HCT116 (cell line): ENCODE measurements around the gene NPIPB9. TPM values are rescaled to one million over a fixed set of nuclear protein-coding genes. Genes with fewer than 3 reads are reported as not detected.
A peak's percentile ranks its signal among the peaks of the same experiment; 100 is the strongest.
"Not testable (repeated sequence)": the region's sequence is repeated elsewhere in the genome, so short reads cannot be mapped to it uniquely, and the experiment has no call there.

Experiments used
- ATAC-seq: fragments of 200-7000 bp; cut with Tn5 transposase; 2 replicates; pipeline ENCODE4 v1.9.1; 2020; ENCODE audit warnings: mild to moderate bottlenecking, moderate library complexity
- Bru-seq: library from RNA; stranded (reverse); fragments of 400-500 nt; gene quantifications from one replicate; lab custom pipeline; 2021; lab: Mats Ljungman, UMichigan
- BruChase-seq, 2 experiments: library from RNA; stranded (reverse); fragments of 400-500 nt; gene quantifications; one replicate each; lab custom pipeline; 2021; lab: Mats Ljungman, UMichigan
- BruUV-seq: library from RNA; stranded (reverse); fragments of 400-500 nt; replicated peaks from 2 replicates; lab custom pipeline; 2021; lab: Mats Ljungman, UMichigan
- CTCF ChIA-PET: fragments of 300-600 bp; sonication (Branson Sonifier 250); formaldehyde crosslinking; loops from one replicate; lab custom pipeline; 2021; ENCODE audit warnings: antibody characterized with exemption; lab: Charles Lee
- POLR2A ChIA-PET: fragments of 300-600, 350-600 bp; sonication (Branson Sonifier 250); formaldehyde crosslinking; loops from one replicate; lab custom pipeline; 2021; ENCODE audit warnings: antibody characterized with exemption; lab: Charles Lee
- RAD21 ChIA-PET, 2 experiments: fragments of 300-600 bp; sonication (Branson Sonifier 250); formaldehyde crosslinking; loops; one replicate each; lab custom pipeline; 2023; ENCODE audit warnings: low total read pairs in 2 of 2; ENCODE audit not compliant: uncharacterized antibody in 2 of 2, unreplicated experiment in 2 of 2, low non-redundant PET in 1 of 2; lab: Charles Lee
- DNase-seq: peaks from one replicate; pipeline ENCODE4 v3.0.0-alpha.2; 2010; ENCODE audit warnings: low read depth, low spot score
- H2AFZ ChIP-seq: fragments of 200-600 bp; shearing (Covaris generic), sonication (generic); 2 replicates; pipeline ENCODE4 v1.6.1; 2017; ENCODE audit warnings: low read depth, mixed run types, mixed read lengths, antibody characterized with exemption, low read length; ENCODE audit not compliant: poor library complexity, severe bottlenecking
- H3K27ac ChIP-seq: 2 replicates; pipeline ENCODE4 v1.5.1; 2012; ENCODE audit warnings: low read depth, low read length
- H3K27me3 ChIP-seq: fragments of 200-600 bp; sonication (generic); 2 replicates; pipeline ENCODE4 v1.6.1; 2016; ENCODE audit warnings: mixed run types, low read length, mixed read lengths; ENCODE audit not compliant: insufficient read depth
- H3K36me3 ChIP-seq, 2 experiments: fragments of 200-500 bp in 1 of 2; fragments of 200-600 bp in 1 of 2; sonication (Bioruptor generic) in 1 of 2; sonication (generic) in 1 of 2; 2 replicates each; pipeline versions ENCODE4 v1.5.1 to v1.6.1; 2014 to 2016; ENCODE audit warnings: low read length in 2 of 2, inconsistent platforms in 1 of 2, mixed read lengths in 1 of 2, mixed run types in 1 of 2; ENCODE audit not compliant: insufficient read depth in 2 of 2, control insufficient read depth in 1 of 2
- H3K4me1 ChIP-seq, 2 experiments: fragments of 200-600 bp in 1 of 2; sonication (generic) in 1 of 2; 2 replicates each; pipeline versions ENCODE4 v1.5.1 to v1.6.1; 2012 to 2017; ENCODE audit warnings: low read length in 2 of 2, inconsistent platforms in 1 of 2, mild to moderate bottlenecking in 1 of 2, mixed read lengths in 1 of 2, mixed run types in 1 of 2, moderate library complexity in 1 of 2; ENCODE audit not compliant: insufficient read depth in 2 of 2, control insufficient read depth in 1 of 2
- H3K4me2 ChIP-seq: fragments of 200-600 bp; sonication (generic); 2 replicates; pipeline ENCODE4 v1.6.1; 2017; ENCODE audit warnings: mixed run types, low read length, mixed read lengths
- H3K4me3 ChIP-seq, 2 experiments: fragments of 200-600 bp in 1 of 2; sonication (generic) in 1 of 2; replicated peaks in 1 of 2; 2 replicates each; pipeline ENCODE4 v1.5.1; 2011 to 2016; ENCODE audit warnings: low read length in 2 of 2, control low read depth in 1 of 2, low read depth in 1 of 2, mild to moderate bottlenecking in 1 of 2, mixed read lengths in 1 of 2, mixed run types in 1 of 2
- H3K79me2 ChIP-seq: fragments of 200-600 bp; sonication (generic); 2 replicates; pipeline ENCODE4 v1.6.1; 2017; ENCODE audit warnings: mild to moderate bottlenecking, mixed run types, low read length, moderate library complexity, mixed read lengths; ENCODE audit not compliant: insufficient read depth
- H3K9ac ChIP-seq: fragments of 200-600 bp; sonication (generic); 2 replicates; pipeline ENCODE4 v1.6.1; 2016; ENCODE audit warnings: low read length, mixed read lengths
- H3K9me2 ChIP-seq: fragments of 200-600 bp; sonication (generic), shearing (Covaris generic); 2 replicates; pipeline ENCODE4 v1.6.1; 2017; ENCODE audit warnings: mixed run types, mild to moderate bottlenecking, moderate library complexity; ENCODE audit not compliant: insufficient read depth
- H3K9me3 ChIP-seq, 2 experiments: fragments of 200-500 bp in 1 of 2; fragments of 200-600 bp in 1 of 2; sonication (Bioruptor generic) in 1 of 2; sonication (generic) in 1 of 2; 2 replicates each; pipeline ENCODE4 v1.6.1; 2014 to 2017; ENCODE audit warnings: low read length in 2 of 2, mixed read lengths in 2 of 2, inconsistent platforms in 1 of 2, low read depth in 1 of 2, mild to moderate bottlenecking in 1 of 2, mixed run types in 1 of 2, moderate library complexity in 1 of 2; ENCODE audit not compliant: control insufficient read depth in 1 of 2, insufficient read depth in 1 of 2
- H4K20me1 ChIP-seq: fragments of 200-600 bp; sonication (generic), shearing (Covaris generic); 2 replicates; pipeline ENCODE4 v1.6.1; 2017; ENCODE audit warnings: mixed run types, mild to moderate bottlenecking, moderate library complexity; ENCODE audit not compliant: insufficient read depth
- intact Hi-C: fragments of 100-400 bp; cut with micrococcal nuclease; formaldehyde crosslinking; loops from 2 replicates; pipeline ENCODE4 v1.10.0; 2022
- long read RNA-seq: library from polyadenylated mRNA; unstranded; transcript quantifications from one replicate; pipeline ENCODE4 v2.0.0, GENCODE V29; 2021; ENCODE audit not compliant: unreplicated experiment
- polyA plus RNA-seq: library from polyadenylated mRNA; unstranded; fragments of >200 nt; gene quantifications from 2 replicates; pipeline ENCODE4 v1.2.1, GENCODE V29; 2012; ENCODE audit warnings: missing spikeins
- total RNA-seq: library from RNA; stranded (reverse); gene quantifications from one replicate; pipeline ENCODE4 v1.2.1, GENCODE V29; 2021; ENCODE audit not compliant: unreplicated experiment

Gene NPIPB9
- total RNA-seq (1.1 TPM), Bru-seq, nascent RNA (percentile 46 among the genes with signal in this experiment), BruChase-seq, experiment 1, labeled RNA remaining after a 6-hour chase (percentile 62 among the genes with signal in this experiment), BruChase-seq, experiment 2, labeled RNA remaining after a 2-hour chase (percentile 61 among the genes with signal in this experiment)
- 0.57 and 0.82 TPM in 2 replicates for polyA plus RNA-seq
- long read RNA-seq, partial matches to known transcripts, result 0 of 1 reads
- long read RNA-seq, other reads (novel, unspliced or antisense), result 1 of 1 reads

GRCh38 chr16:28751487-28751886 is at the start of gene NPIPB9:
TSS of gene NPIPB9 (plus strand) at chr16:28751787.
- BruUV-seq, POLR2A ChIA-PET, H3K27ac ChIP-seq: not testable (repeated sequence)

GRCh38 chr16:28704246-28704645 is 47.3 kb upstream of the NPIPB9 start:
- BruUV-seq, POLR2A ChIA-PET: not testable (repeated sequence)

More at GRCh38 chr16:28751487-28751886, at the start of gene NPIPB9:
- H3K9me2 ChIP-seq, CTCF ChIA-PET, intact Hi-C loops, H3K4me2 ChIP-seq, H3K27me3 ChIP-seq, H3K9ac ChIP-seq, DNase-seq, RAD21 ChIA-PET, H3K9me3 ChIP-seq, ATAC-seq, H3K79me2 ChIP-seq, H4K20me1 ChIP-seq, H3K36me3 ChIP-seq, H2AFZ ChIP-seq, H3K4me1 ChIP-seq, H3K4me3 ChIP-seq: not testable (repeated sequence)

GRCh38 chr16:28711220-28712083 is 40.1 kb upstream of the NPIPB9 start, which contains the start of gene EIF3C:
TSS of gene EIF3C (plus strand) at chr16:28711464. CDS start at chr16:28711687, 223 bp downstream.
- H3K79me2 ChIP-seq, BruUV-seq, H3K4me1 ChIP-seq, H2AFZ ChIP-seq, H3K27ac ChIP-seq, H3K9me3 ChIP-seq, H4K20me1 ChIP-seq, DNase-seq, intact Hi-C loops, CTCF ChIA-PET, RAD21 ChIA-PET, H3K36me3 ChIP-seq, H3K9ac ChIP-seq, POLR2A ChIA-PET, H3K9me2 ChIP-seq, H3K27me3 ChIP-seq: not testable (repeated sequence)
- Histone ChIP-seq H3K4me3 (peak within 1 kb of the TSS; percentile 39 to 40), H3K4me2 (peak within 1 kb of the TSS; percentile 27; the same call in 1 of the 2 replicates)
- ATAC-seq, result peak; percentile 97

More at GRCh38 chr16:28704246-28704645, 47.3 kb upstream of the NPIPB9 start:
- H3K9me3 ChIP-seq, H3K4me3 ChIP-seq, intact Hi-C loops, H4K20me1 ChIP-seq, ATAC-seq, H3K9me2 ChIP-seq, H3K36me3 ChIP-seq, CTCF ChIA-PET, H3K79me2 ChIP-seq, RAD21 ChIA-PET, H3K4me2 ChIP-seq, DNase-seq, H3K27ac ChIP-seq, H2AFZ ChIP-seq, H3K9ac ChIP-seq, H3K4me1 ChIP-seq, H3K27me3 ChIP-seq: not testable (repeated sequence)

GRCh38 chr16:28722852-28723650 is 28.5 kb upstream of the NPIPB9 start:
- H3K9me2 ChIP-seq, H3K9ac ChIP-seq, POLR2A ChIA-PET, H3K4me1 ChIP-seq, H3K9me3 ChIP-seq, H3K27me3 ChIP-seq, CTCF ChIA-PET, H3K27ac ChIP-seq, H2AFZ ChIP-seq, intact Hi-C loops, H3K4me3 ChIP-seq, RAD21 ChIA-PET, H3K4me2 ChIP-seq, DNase-seq, H4K20me1 ChIP-seq, ATAC-seq, H3K36me3 ChIP-seq, BruUV-seq, H3K79me2 ChIP-seq: not testable (repeated sequence)
